ENCODE data around the gene KIRREL1.

- TF ChIP-seq MAX (IDR thresholded peaks at IDR 0.05) (0 out of 2 replicates have a peak, but pooled peaks have one; percentile 8), RAD21 (IDR thresholded peaks at IDR 0.05; ENCODE audit: low read depth) (no peak), USF1 (IDR thresholded peaks at IDR 0.05) (no peak)
Observed at GRCh38 chr1:158020886-158021620, 27.6 kb downstream of the KIRREL1 start.
